ENCODE measurements around the gene SMYD3. TPM values are rescaled to one million over a fixed set of nuclear protein-coding genes. Genes with fewer than 3 reads are reported as not detected.

Gene SMYD3
- total and polyA plus RNA-seq, 9 of the 15 experiments (the other 6 are each of a cell fraction or from before 2014, with no cell fraction given): 128 to 440 (median 197) TPM

GRCh38 chr1:246309247-246309884 is 197.7 kb downstream of the SMYD3 start:
- no peak overlapping the region for H3K4me3 ChIP-seq
- in situ Hi-C loops (cut with MboI): no loop called here
- no peaks in the 10 kb centered on the region for H3K36me3 ChIP-seq (ENCODE audit: control insufficient read depth, insufficient read depth, low read length)
- no peaks in the 10 kb centered on the region for H4K20me1 ChIP-seq (replicated peaks; ENCODE audit: control insufficient read depth, insufficient read depth, low read length)
- H3K4me2 ChIP-seq (ENCODE audit: insufficient read depth, low read length): no peak overlapping the region
- no TSS peak for BruUV-seq (replicated peaks)
- ATAC-seq: peak; percentile 40
- intact Hi-C loops (cut with micrococcal nuclease): loop anchor here (5.0 to 10.0 kb wide), 2 partner anchors 118 to 265 kb away; no protein-coding TSS in a partner anchor
- peak overlapping the region; percentile 58 for H2AFZ ChIP-seq (ENCODE audit: low read depth, low read length)
- no peaks in the 10 kb centered on the region for H3K9me3 ChIP-seq (replicated peaks; ENCODE audit: control insufficient read depth, insufficient read depth, low read depth, low read length)
- peak; percentile 32 for FAIRE-seq
- 34% methylated on average over 3 of the region's 3 CpGs for WGBS (ENCODE audit: insufficient coverage, low coverage, missing lambda C conversion rate)
- 0 out of 4 replicates have a peak overlapping the region, but pooled peaks of 1 of the 2 experiments have one; percentile 21 for H3K9ac ChIP-seq (ENCODE audit: insufficient read depth in 1 of 2, low read depth in 2 of 2, low read length in 2 of 2)
- DNase-seq (ENCODE audit: extremely low read depth in 1 of 4, low spot score in 3 of 4): no peak
- H3K79me2 ChIP-seq (ENCODE audit: control insufficient read depth, insufficient read depth, low read length): no peaks in the 10 kb centered on the region
- H3K27ac ChIP-seq (ENCODE audit: extremely low read depth, low read depth, low read length): peak overlapping the region; percentile 60; the same call in 1 of the 3 replicates
- no peaks in the 10 kb centered on the region for H3K27me3 ChIP-seq (ENCODE audit: control insufficient read depth in 2 of 2, insufficient read depth in 2 of 2, low read length in 2 of 2)
- CTCF ChIA-PET (ENCODE audit: low intra/inter-chr PET ratio): no interaction called here
- POLR2A ChIA-PET: interaction anchor here (0.6 to 2.5 kb wide), 3 partner anchors 11 to 1218 kb away, joined by 3 to 6 read pairs (median 3); no protein-coding TSS in a partner anchor
- no peaks in the 10 kb centered on the region for H3K9me1 ChIP-seq (ENCODE audit: control insufficient read depth, insufficient read depth, low read length)
- peaks cover 3 to 36% of the 10 kb centered on the region in 2 experiments for H3K4me1 ChIP-seq (replicated peaks in 1 of 2; ENCODE audit: control insufficient read depth in 2 of 2, insufficient read depth in 2 of 2, low read length in 2 of 2)
- TF ChIP-seq CAMTA2 (CRISPR knock-in tag; conservative IDR thresholded peaks at IDR 0.05) (no peak), MAFK (IDR thresholded peaks at IDR 0.05; ENCODE audit: low read length) (no peak), HOMEZ (CRISPR knock-in tag; IDR thresholded peaks at IDR 0.05) (no peak), SMAD4 (CRISPR knock-in tag; conservative IDR thresholded peaks at IDR 0.05) (0 out of 2 replicates have a peak, but pooled peaks have one; percentile 24), HSF4 (CRISPR knock-in tag; IDR thresholded peaks at IDR 0.05; ENCODE audit: borderline replicate concordance) (no peak), NFE2L1 (tag; IDR thresholded peaks at IDR 0.05; ENCODE audit: borderline replicate concordance, low read depth) (no peak), SPI1 (IDR thresholded peaks at IDR 0.05; ENCODE audit: borderline replicate concordance, low read depth, low read length) (peak; percentile 98), CREBBP (IDR thresholded peaks at IDR 0.05; ENCODE audit: low read depth, low read length) (no peak), LEF1 (IDR thresholded peaks at IDR 0.05) (0 out of 2 replicates have a peak, but pooled peaks have one; percentile 34), YBX1 (IDR thresholded peaks at IDR 0.05) (no peak), ZNF77 (CRISPR knock-in tag; IDR thresholded peaks at IDR 0.05) (no peak), BACH1 (tag; IDR thresholded peaks at IDR 0.05) (0 out of 2 replicates have a peak, but pooled peaks have one; percentile 23), CCNT2 (IDR thresholded peaks at IDR 0.05; ENCODE audit: borderline replicate concordance, extremely low read depth, insufficient read length, low read depth, low read length) (peak; percentile 15), MEIS2 (IDR thresholded peaks at IDR 0.05; ENCODE audit: partially characterized antibody) (peak; percentile 75)
- TF ChIP-seq, protein P1, sequence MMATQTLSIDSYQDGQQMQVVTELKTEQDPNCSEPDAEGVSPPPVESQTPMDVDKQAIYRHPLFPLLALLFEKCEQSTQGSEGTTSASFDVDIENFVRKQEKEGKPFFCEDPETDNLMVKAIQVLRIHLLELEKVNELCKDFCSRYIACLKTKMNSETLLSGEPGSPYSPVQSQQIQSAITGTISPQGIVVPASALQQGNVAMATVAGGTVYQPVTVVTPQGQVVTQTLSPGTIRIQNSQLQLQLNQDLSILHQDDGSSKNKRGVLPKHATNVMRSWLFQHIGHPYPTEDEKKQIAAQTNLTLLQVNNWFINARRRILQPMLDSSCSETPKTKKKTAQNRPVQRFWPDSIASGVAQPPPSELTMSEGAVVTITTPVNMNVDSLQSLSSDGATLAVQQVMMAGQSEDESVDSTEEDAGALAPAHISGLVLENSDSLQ (IDR thresholded peaks at IDR 0.05): peak; percentile 43; the same call in 1 of the 2 replicates
- TF ChIP-seq, protein P2, sequence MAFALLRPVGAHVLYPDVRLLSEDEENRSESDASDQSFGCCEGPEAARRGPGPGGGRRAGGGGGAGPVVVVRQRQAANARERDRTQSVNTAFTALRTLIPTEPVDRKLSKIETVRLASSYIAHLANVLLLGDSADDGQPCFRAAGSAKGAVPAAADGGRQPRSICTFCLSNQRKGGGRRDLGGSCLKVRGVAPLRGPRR (CRISPR knock-in tag; IDR thresholded peaks at IDR 0.05): no peak

Measured in K562 (cell line).